Amniotic epithelial cell (primary cell): ENCODE results near the gene BMX.

ENCODE experiments used
- DNase-seq: peaks from one replicate; pipeline ENCODE4 v3.0.0-alpha.2; 2010; ENCODE audit warnings: low read depth

Gene BMX

DNA sequence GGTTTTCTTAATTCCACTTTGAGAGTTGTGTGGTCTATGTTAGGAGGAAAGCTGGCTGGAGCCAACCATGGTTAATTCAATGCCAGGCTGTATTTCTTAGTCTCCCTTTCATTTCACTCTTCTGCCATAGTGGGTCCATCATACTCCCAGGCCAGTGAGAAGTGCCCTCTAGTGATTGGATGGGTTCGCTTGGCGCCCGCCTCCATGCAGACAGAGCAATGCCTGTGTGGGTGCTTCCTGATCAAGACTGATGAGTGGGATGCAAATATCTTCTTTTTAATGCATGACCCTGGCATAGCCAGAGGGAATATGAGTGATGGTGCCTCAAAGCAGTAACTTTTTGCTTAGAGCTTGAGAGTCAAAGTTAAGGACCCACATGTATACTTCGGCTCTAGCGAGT is 6.4 kb downstream of the BMX start:
- no peak for DNase-seq

- DNase-seq, result no peak
Observed at GRCh38 chrX:15509845-15510244, 9.2 kb downstream of the BMX start.

GRCh38 chrX:15511563-15511962 is 11.0 kb downstream of the BMX start:
- DNase-seq, result no peak

DNA sequence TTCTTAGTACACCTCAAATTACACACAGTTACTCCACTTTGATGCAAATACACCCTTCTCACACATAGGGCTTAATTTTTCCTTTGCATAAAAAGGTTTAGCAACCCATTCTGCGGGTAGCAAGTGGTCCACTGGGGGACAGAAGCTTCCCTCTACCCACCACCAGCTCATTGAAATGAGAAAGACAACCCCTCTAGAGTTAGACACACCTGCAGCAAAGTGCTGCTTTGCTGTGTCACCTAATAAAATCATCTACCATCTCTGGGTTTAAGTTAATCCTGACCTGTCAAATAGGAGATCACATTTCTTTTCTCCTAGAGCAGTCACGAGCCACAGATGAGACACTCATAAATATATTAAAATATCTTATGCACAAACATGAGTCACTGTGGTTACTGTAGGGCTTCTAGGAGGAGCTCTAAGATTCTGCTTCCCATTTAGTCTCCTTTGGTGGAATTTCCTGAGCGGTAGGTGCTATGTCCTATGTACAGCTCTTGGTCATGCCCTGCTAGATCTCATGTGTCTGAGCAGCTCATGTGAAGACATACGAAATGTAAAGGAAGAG is 11.9 kb downstream of the BMX start:
- peak; percentile 55 for DNase-seq

- DNase-seq, result no peak
Observed at GRCh38 chrX:15514279-15514678, 13.7 kb downstream of the BMX start.

- peak; percentile 70 for DNase-seq
Observed at GRCh38 chrX:15515931-15516330, 15.3 kb downstream of the BMX start.

GRCh38 chrX:15522464-15522863 is 21.9 kb downstream of the BMX start:
- no peak for DNase-seq

GRCh38 chrX:15523088-15523487 is 22.5 kb downstream of the BMX start:
- no peak for DNase-seq

DNA sequence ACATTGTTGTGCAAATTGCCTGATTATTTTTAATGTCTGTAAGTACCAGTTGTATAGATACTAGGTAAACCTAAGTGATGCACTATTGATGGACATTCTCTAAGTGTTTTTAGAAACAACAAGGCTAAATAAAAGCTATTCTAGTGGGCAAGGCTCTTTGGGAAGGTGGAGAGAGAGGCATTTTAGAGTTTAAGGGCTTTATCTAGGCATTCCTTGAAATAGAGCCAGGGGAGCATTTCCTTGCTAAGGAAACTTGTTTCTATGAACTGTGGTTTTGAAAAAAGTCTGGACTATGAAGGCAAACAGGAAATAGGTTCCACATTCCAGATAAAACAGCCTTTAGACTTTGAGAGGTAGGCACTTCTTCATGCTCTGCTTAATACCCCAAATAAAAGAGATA is 23.8 kb downstream of the BMX start:
- peak; percentile 79 for DNase-seq

DNA sequence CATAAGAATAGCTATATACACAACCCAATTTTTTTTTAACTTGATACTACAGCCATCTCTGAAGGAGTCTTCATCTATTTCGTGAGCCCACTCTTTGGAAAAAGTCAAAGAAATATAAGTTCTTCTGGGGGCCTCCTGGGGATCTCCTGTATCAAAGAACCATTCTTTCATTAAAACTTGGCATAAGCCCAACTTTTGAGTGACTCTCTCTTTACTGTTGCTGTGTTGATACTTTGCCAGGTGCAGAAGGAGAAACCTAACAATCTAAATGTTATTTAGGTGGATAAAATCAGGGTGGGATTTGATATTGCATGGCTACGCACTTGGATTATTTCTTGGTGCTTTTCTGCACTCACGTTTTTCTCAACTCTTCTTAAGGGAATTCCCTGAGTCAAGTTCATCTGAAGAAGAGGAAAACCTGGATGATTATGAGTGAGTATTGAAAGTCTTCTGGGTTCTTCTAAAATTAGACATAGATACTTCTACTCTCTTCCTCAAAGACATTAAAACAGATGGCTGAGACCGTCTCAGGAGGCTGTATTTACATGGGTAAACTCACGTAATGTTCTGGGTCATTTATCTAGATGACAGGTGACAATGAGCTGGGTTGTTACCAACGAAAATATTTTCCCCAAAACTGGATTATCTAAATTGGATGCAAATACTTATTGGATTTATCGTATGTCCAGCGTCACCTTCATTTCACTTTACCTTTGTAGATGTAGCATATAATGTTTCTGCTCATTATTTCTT is 25.2 kb downstream of the BMX start:
- no peak for DNase-seq

DNA sequence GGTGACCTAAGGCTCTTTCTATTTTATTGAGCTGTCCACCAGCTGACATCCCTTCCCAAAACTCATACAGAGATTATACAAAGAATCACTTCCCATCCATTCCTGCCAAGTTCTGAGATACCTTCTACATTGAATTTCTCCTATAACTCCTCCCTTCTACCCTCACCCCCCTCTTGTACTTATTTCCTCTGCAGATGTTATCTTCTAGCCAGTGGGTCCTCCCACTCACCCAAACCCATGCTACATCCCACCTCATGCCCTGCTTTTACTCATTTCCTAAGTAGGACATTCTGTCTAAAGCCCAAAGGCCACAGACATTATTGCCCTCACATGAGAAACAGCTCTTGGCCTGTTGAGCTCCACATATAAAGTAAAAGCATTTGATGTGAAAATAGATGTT is 28.6 kb downstream of the BMX start:
- no peak for DNase-seq

- no peak for DNase-seq
Observed at GRCh38 chrX:15530318-15530717, 29.7 kb downstream of the BMX start.

DNA sequence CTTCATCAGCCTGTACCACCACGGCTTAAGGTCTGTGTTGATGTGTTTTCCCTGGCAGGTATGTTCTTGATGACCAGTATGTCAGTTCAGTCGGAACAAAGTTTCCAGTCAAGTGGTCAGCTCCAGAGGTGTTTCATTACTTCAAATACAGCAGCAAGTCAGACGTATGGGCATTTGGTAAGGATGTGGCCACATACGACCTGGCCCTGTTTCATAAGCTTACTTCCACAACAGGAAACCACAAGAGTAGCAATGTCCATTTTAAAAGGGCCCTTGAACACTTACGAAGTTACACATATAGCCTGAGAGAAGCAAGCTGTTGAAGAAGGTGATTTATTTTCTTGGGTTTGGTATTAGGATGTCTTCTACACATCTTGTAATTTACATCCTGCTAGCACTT is 46.1 kb downstream of the BMX start:
- DNase-seq, result no peak

GRCh38 chrX:15547356-15547755 is 46.7 kb downstream of the BMX start:
- DNase-seq, result no peak

GRCh38 chrX:15549189-15550012 is 48.8 kb downstream of the BMX start:
- DNase-seq, result no peak

DNA sequence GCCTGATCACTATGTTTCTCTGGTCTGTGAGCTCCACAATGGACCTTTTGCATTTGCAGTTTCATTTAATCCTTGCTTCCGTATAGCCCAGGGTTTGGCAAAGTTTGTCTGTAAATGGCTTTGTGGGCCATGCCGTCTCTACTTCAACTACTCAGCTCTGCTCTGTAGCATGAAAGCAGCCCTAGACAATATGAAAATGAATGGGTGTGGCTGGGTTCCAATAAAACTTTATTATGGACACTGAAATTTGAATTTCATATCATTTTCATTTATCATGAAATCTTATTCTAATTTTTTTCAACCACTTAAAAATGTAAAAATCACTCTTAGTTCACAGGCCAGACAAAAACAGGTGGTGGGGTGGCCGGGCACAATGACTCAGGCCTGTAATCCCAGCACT is 58.6 kb downstream of the BMX start:
- DNase-seq, result no peak

DNA sequence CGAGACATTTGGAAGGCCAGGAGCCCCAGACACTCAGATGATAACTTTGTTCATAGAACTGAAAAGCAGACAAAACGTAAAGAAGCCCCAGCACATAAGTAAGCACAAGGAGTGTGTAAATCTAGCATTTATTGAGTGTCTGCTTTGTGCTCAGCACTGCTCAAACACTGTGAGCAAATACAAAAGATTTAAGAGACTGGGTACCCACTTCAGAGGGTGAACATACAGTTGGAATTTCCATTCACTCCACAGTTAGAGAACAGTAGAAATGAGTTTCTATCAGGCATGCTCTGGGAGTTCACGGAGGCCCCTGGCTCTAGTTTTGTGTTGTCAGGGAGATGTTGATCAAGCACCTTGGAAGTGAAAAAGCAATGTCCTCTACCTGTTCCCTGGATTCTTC is 60.3 kb downstream of the BMX start:
- DNase-seq, result no peak

DNA sequence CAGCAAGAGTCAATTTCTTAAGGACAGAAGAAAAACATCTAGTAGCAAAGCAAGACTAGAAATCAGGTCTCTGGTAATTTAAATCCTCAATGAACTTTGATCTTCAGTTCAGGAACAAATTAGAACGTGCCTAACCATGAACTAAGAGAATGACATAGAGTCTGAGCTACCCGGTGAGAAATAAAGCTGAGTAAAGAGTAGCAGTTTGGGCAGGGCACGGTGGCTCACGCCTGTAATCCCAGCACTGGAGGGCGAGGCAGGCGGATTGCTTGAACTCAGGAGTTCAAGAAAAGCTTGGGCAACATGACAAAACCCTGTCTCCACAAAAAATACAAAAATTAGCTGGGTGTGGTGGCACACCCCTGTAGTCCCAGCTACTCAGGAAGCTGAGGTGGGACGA is 62.4 kb downstream of the BMX start:
- DNase-seq, result no peak

GRCh38 chrX:15564981-15565579 is 64.5 kb downstream of the BMX start:
- peak; percentile 50 for DNase-seq

GRCh38 chrX:15566244-15566643 is 65.6 kb downstream of the BMX start:
- no peak for DNase-seq

DNA sequence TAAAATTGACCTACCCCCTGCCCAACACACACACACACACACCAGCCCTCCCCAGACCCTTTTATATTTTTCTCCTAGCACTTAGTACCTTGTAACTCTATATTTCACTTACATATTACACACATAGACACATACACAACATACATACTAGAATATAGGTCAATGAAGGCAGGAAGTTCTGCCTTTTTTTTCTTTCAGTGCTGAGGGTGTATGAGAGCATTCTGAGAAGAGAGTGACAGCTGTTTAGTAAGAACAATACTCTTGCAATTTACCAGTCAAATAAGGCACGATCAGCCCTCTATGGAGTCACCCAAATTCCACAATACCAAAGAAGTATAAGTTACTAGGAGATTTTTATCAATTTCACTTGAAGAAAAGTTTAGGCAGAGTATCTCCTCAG is 66.7 kb downstream of the BMX start:
- DNase-seq, result no peak

- DNase-seq, result peak; percentile 11
Observed at GRCh38 chrX:15567886-15568616, 67.4 kb downstream of the BMX start.
